Placental pericyte (primary cell): ENCODE results near the gene NFKBIL1. TPM values are rescaled to one million over a fixed set of nuclear protein-coding genes. Genes with fewer than 3 reads are reported as not detected.

Experiments
- small RNA-seq: library from RNA; depleted of rRNA; stranded (forward); fragments of <200 nt; gene quantifications from one replicate; pipeline ENCODE3, GENCODE V24; 2012; ENCODE audit warnings: low replicate concordance
- total RNA-seq: library from RNA; depleted of rRNA; stranded (reverse); fragments of >200 nt; gene quantifications from 2 replicates; pipeline ENCODE4 v1.2.3, GENCODE V29; 2012

The NFKBIL1 gene
- 19.9 and 35.5 TPM in 2 replicates for total RNA-seq

GRCh38 chr6:31546958-31547726 lies at the start of gene NFKBIL1:
Gene NFKBIL1, plus strand, starts transcription at chr6:31547608. Its CDS starts 87 bp downstream, at chr6:31547695.

GRCh38 chr6:31528821-31529328 lies 18.5 kb upstream of the NFKBIL1 start, which contains the start of gene MCCD1:
Gene MCCD1, plus strand, starts transcription at chr6:31528962. Its CDS starts 53 bp downstream, at chr6:31529015.

GRCh38 chr6:31541658-31542521 lies 5.5 kb upstream of the NFKBIL1 start, which contains the start of gene DDX39B:
Gene DDX39B, minus strand, starts transcription at chr6:31542003. Its CDS starts 1,471 bp downstream, at chr6:31540532.

DNA sequence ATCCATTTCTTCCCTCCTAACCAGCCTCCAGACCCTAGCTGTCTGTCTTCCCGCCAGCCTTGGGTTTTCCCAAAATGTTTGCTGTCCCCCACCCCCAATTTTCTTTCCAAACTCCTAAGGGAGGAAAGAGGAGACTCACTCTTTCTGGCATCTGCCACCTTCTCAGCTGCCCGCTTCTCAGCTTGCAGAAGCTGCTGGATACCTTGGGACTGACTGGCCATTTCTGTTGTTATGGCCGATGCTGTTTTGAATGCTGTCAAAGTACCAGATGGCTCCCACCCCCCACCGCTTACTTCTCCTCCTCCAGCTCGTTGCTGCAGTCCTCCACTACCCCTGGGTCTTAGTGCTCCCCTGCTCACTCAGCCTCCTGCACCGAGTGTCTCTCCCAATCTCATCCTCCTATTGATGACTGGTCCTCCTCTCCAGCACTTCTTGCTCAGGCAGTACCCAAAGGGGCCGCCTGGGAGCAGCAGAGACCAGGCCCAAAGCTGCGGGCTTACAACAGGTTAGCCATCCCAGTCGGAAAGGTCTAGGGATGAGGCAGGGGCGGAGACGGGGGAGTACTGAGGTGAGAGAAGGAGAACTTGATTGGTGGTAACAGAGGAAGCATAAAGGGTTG lies 960 bp upstream of the NFKBIL1 start, which contains the start of gene ATP6V1G2:
Gene ATP6V1G2, minus strand, starts transcription at position 270 of the 619 bp plus-strand sequence. Its CDS starts 49 bp downstream, at position 221.

GRCh38 chr6:31572041-31572911 lies 24.9 kb downstream of the NFKBIL1 start, which contains the start of gene LTA:
Gene LTA, plus strand, starts transcription at chr6:31572289. Its CDS starts 454 bp downstream, at chr6:31572743.

DNA sequence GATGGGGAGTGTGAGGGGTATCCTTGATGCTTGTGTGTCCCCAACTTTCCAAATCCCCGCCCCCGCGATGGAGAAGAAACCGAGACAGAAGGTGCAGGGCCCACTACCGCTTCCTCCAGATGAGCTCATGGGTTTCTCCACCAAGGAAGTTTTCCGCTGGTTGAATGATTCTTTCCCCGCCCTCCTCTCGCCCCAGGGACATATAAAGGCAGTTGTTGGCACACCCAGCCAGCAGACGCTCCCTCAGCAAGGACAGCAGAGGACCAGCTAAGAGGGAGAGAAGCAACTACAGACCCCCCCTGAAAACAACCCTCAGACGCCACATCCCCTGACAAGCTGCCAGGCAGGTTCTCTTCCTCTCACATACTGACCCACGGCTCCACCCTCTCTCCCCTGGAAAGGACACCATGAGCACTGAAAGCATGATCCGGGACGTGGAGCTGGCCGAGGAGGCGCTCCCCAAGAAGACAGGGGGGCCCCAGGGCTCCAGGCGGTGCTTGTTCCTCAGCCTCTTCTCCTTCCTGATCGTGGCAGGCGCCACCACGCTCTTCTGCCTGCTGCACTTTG lies 28.0 kb downstream of the NFKBIL1 start, which contains the start of gene TNF:
Gene TNF, plus strand, starts transcription at position 231 of the 567 bp plus-strand sequence. Its CDS starts 177 bp downstream, at position 408.

GRCh38 chr6:31582230-31582643 lies 34.8 kb downstream of the NFKBIL1 start, which contains the start of gene LTB:
Gene LTB, minus strand, starts transcription at chr6:31582424. Its CDS starts 7 bp downstream, at chr6:31582417.

GRCh38 chr6:31586008-31586407 lies 38.6 kb downstream of the NFKBIL1 start, which contains the start of gene LST1:
Gene LST1, plus strand, starts transcription at chr6:31586277. Its CDS starts 1,023 bp downstream, at chr6:31587300.

Small RNA genes lying within 50 kb of the gene (small RNA-seq; reads per million reads assigned to genes)
- not detected for gene AL663061.1
- 893 reads per million, percentile 99 among the genes with 10 or more reads in this experiment for gene SNORD117
- not detected for gene SNORD84

Other genes starting within 250 kb of the NFKBIL1 start
- 354 and 429 TPM in 2 replicates for gene HLA-B, start 190.4 kb upstream of the NFKBIL1 start, total RNA-seq
- 32.2 and 48.0 TPM in 2 replicates for gene MICA, start 144.0 kb upstream of the NFKBIL1 start, total RNA-seq
- gene MICB, start 49.5 kb upstream of the NFKBIL1 start, total RNA-seq: 22.5 and 49.2 TPM in 2 replicates
- not detected in 2 replicates for gene MCCD1, start 18.6 kb upstream of the NFKBIL1 start, total RNA-seq
- gene DDX39B, start 5.6 kb upstream of the NFKBIL1 start, total RNA-seq: 317 and 546 TPM in 2 replicates
- gene ATP6V1G2, start 1.0 kb upstream of the NFKBIL1 start, total RNA-seq: 0.43 and 1.5 TPM in 2 replicates
- not detected in 2 replicates for gene LTA, start 24.7 kb downstream of the NFKBIL1 start, total RNA-seq
- under 0.01 and 0.29 TPM in 2 replicates for gene TNF, start 28.0 kb downstream of the NFKBIL1 start, total RNA-seq
- not detected in 2 replicates for gene LTB, start 34.8 kb downstream of the NFKBIL1 start, total RNA-seq
- gene LST1, start 38.7 kb downstream of the NFKBIL1 start, total RNA-seq: not detected in 2 replicates
- gene NCR3, start 45.4 kb downstream of the NFKBIL1 start, total RNA-seq: not detected in 2 replicates
- gene AIF1, start 67.6 kb downstream of the NFKBIL1 start, total RNA-seq: not detected in 2 replicates
- 55.1 and 105 TPM in 2 replicates for gene PRRC2A, start 73.1 kb downstream of the NFKBIL1 start, total RNA-seq
- 185 and 217 TPM in 2 replicates for gene BAG6, start 105.1 kb downstream of the NFKBIL1 start, total RNA-seq
- 0.72 and 3.3 TPM in 2 replicates for gene APOM, start 108.3 kb downstream of the NFKBIL1 start, total RNA-seq
- gene C6orf47, start 113.2 kb downstream of the NFKBIL1 start, total RNA-seq: 17.1 and 25.5 TPM in 2 replicates
- gene GPANK1, start 117.4 kb downstream of the NFKBIL1 start, total RNA-seq: 20.0 and 22.8 TPM in 2 replicates
- gene CSNK2B, start 118.5 kb downstream of the NFKBIL1 start, total RNA-seq: 198 and 356 TPM in 2 replicates
- gene LY6G5B, start 122.4 kb downstream of the NFKBIL1 start, total RNA-seq: 5.2 and 8.3 TPM in 2 replicates
- 0.66 and 2.7 TPM in 2 replicates for gene LY6G5C, start 133.5 kb downstream of the NFKBIL1 start, total RNA-seq
- 48.6 and 51.0 TPM in 2 replicates for gene ABHD16A, start 155.7 kb downstream of the NFKBIL1 start, total RNA-seq
- not detected in 2 replicates for gene LY6G6F, start 159.3 kb downstream of the NFKBIL1 start, total RNA-seq
- not detected in 2 replicates for gene LY6G6D, start 167.7 kb downstream of the NFKBIL1 start, total RNA-seq
- gene LY6G6C, start 174.1 kb downstream of the NFKBIL1 start, total RNA-seq: not detected in 2 replicates
- gene MPIG6B, start 175.8 kb downstream of the NFKBIL1 start, total RNA-seq: not detected in 2 replicates
- gene DDAH2, start 181.7 kb downstream of the NFKBIL1 start, total RNA-seq: 36.5 and 45.7 TPM in 2 replicates
- 585 and 1,126 TPM in 2 replicates for gene CLIC1, start 188.9 kb downstream of the NFKBIL1 start, total RNA-seq
- gene MSH5, start 192.4 kb downstream of the NFKBIL1 start, total RNA-seq: 7.0 and 26.8 TPM in 2 replicates
- 0.44 and 1.1 TPM in 2 replicates for gene SAPCD1, start 215.0 kb downstream of the NFKBIL1 start, total RNA-seq
- gene VWA7, start 229.7 kb downstream of the NFKBIL1 start, total RNA-seq: 0.14 and 0.44 TPM in 2 replicates
- 51.6 and 105 TPM in 2 replicates for gene VARS1, start 248.1 kb downstream of the NFKBIL1 start, total RNA-seq